ENCODE results near the gene RPS4Y2.

GRCh38 chrY:20763869-20764268 is 8.0 kb downstream of the RPS4Y2 start:
- TF ChIP-seq CTCF (IDR thresholded peaks at IDR 0.05; ENCODE audit: poor library complexity) (no peak), EZH2 (IDR thresholded peaks at IDR 0.05; ENCODE audit: borderline replicate concordance) (no peak)
